ENCODE results near the gene FMO1. TPM values are rescaled to one million over a fixed set of nuclear protein-coding genes. Genes with fewer than 3 reads are reported as not detected.

Gene FMO1
- total and polyA plus RNA-seq, 10 of the 15 experiments (the other 5 are each of a cell fraction or from before 2014, with no cell fraction given), result not detected

DNA sequence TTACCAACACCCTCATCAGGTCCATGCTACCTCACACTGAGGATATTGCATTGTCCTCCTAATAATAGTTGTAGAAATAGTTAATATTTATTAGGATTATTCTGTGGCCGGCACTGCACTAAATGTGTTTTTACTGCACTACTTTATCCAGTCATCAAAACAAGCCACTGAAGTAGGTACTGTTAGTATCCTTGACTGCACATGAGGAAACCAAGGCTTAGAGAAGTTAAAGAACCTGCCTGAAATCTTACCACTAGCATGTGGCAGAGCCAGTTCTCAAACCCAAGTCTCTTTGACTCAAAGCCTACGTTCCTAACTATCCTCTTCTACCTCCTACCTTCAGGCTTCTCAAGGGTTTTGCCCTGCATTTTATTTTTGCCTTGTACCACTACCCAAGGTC, 30.9 kb downstream of the FMO1 start:
- Histone ChIP-seq H3K36me3 (ENCODE audit: control insufficient read depth in 2 of 2, insufficient read depth in 2 of 2, low read length in 1 of 2) (no peaks in the 10 kb centered on the region), H3K79me2 (ENCODE audit: control insufficient read depth, insufficient read depth, low read length) (no peaks in the 10 kb centered on the region), H3K4me3 (no peak overlapping the region), H3K9ac (ENCODE audit: control insufficient read depth, insufficient read depth, low read length) (no peak overlapping the region), H3K9me3 (replicated peaks; ENCODE audit: control insufficient read depth, insufficient read depth, low read length) (no peaks in the 10 kb centered on the region), H3K4me2 (ENCODE audit: control insufficient read depth, insufficient read depth) (no peak overlapping the region), H4K20me1 (ENCODE audit: control insufficient read depth, insufficient read depth) (no peaks in the 10 kb centered on the region), H3K4me1 (ENCODE audit: control insufficient read depth, insufficient read depth, low read length) (no peaks in the 10 kb centered on the region), H3K27me3 (replicated peaks in 1 of 2; ENCODE audit: control insufficient read depth in 2 of 2, insufficient read depth in 2 of 2, low read length in 1 of 2) (peaks cover 0 to 3% of the 10 kb centered on the region in 2 experiments; a peak in 2 of 4 replicates), H2AFZ (ENCODE audit: control insufficient read depth, low read depth, low read length) (no peak overlapping the region), H3K27ac (ENCODE audit: control insufficient read depth, insufficient read depth) (no peak overlapping the region)
- TF ChIP-seq SUZ12 (IDR thresholded peaks at IDR 0.05; ENCODE audit: unreplicated experiment), result no peak
- TF ChIP-seq POLR2A (IDR thresholded peaks at IDR 0.05; ENCODE audit: low read depth, low read length), result no peak
- TF ChIP-seq, protein P1, sequence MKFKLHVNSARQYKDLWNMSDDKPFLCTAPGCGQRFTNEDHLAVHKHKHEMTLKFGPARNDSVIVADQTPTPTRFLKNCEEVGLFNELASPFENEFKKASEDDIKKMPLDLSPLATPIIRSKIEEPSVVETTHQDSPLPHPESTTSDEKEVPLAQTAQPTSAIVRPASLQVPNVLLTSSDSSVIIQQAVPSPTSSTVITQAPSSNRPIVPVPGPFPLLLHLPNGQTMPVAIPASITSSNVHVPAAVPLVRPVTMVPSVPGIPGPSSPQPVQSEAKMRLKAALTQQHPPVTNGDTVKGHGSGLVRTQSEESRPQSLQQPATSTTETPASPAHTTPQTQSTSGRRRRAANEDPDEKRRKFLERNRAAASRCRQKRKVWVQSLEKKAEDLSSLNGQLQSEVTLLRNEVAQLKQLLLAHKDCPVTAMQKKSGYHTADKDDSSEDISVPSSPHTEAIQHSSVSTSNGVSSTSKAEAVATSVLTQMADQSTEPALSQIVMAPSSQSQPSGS (IDR thresholded peaks at IDR 0.05; ENCODE audit: low read length), result no peak
- TF ChIP-seq E2F8 (IDR thresholded peaks at IDR 0.05; ENCODE audit: low read depth, partially characterized antibody), result no peak
- TF ChIP-seq, protein P2, sequence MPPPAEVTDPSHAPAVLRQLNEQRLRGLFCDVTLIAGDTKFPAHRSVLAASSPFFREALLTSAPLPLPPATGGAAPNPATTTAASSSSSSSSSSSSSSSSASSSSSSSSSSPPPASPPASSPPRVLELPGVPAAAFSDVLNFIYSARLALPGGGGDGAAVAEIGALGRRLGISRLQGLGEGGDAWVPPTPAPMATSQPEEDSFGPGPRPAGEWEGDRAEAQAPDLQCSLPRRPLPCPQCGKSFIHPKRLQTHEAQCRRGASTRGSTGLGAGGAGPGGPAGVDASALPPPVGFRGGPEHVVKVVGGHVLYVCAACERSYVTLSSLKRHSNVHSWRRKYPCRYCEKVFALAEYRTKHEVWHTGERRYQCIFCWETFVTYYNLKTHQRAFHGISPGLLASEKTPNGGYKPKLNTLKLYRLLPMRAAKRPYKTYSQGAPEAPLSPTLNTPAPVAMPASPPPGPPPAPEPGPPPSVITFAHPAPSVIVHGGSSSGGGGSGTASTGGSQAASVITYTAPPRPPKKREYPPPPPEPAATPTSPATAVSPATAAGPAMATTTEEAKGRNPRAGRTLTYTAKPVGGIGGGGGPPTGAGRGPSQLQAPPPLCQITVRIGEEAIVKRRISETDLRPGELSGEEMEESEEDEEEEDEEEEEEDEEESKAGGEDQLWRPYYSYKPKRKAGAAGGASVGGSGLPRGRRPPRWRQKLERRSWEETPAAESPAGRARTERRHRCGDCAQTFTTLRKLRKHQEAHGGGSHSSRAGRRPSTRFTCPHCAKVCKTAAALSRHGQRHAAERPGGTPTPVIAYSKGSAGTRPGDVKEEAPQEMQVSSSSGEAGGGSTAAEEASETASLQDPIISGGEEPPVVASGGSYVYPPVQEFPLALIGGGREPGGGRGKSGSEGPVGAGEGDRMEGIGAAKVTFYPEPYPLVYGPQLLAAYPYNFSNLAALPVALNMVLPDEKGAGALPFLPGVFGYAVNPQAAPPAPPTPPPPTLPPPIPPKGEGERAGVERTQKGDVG (CRISPR knock-in tag; IDR thresholded peaks at IDR 0.05), result no peak
- no peak for TF ChIP-seq FOS (IDR thresholded peaks at IDR 0.05; ENCODE audit: borderline replicate concordance, extremely low read depth, insufficient read length)
- in situ Hi-C loops (cut with MboI) (no loop called here), intact Hi-C loops (cut with micrococcal nuclease; ENCODE audit: unreplicated experiment) (no loop called here)
- CTCF ChIA-PET, result interaction anchor here (1.9 kb wide), 1 partner anchor 34 kb away, joined by 6 read pairs; the partner anchor contains the start of gene FMO4
- SMC1A ChIA-PET (ENCODE audit: uncharacterized antibody, unreplicated experiment), result interaction anchor here (0.7 kb wide), 1 partner anchor 218 kb away, joined by 3 read pairs; no protein-coding TSS in a partner anchor
- POLR2A ChIA-PET, result no interaction called here
- ATAC-seq, result no peak
- WGBS (ENCODE audit: insufficient coverage, insufficient replicate concordance, low lambda C conversion rate, missing lambda C conversion rate), result 0% methylated on average over 2 of the region's 2 CpGs
- no TSS peak for BruUV-seq (replicated peaks)
- no peak for DNase-seq (ENCODE audit: low read depth, low spot score)
- no peak for FAIRE-seq
- RAD21 ChIA-PET (ENCODE audit: unreplicated experiment), result no interaction called here
